SU-DHL-6 (cell line): ENCODE data around the gene GDF10.
A peak's percentile ranks its signal among the peaks of the same experiment; 100 is the strongest.

Source experiments
- H2AFZ ChIP-seq: fragments of 200-600 bp; sonication (generic); 2 replicates; pipeline ENCODE4 v1.6.1; 2014; ENCODE audit warnings: low read depth, mild to moderate bottlenecking, moderate library complexity, mixed read lengths, antibody characterized with exemption, low read length; ENCODE audit not compliant: severe bottlenecking
- H3F3A ChIP-seq: fragments of 200-600 bp; shearing (Covaris generic); 2 replicates; pipeline ENCODE4 v1.6.0; 2016; ENCODE audit warnings: antibody characterized with exemption, mild to moderate bottlenecking; ENCODE audit not compliant: insufficient read depth
- H3K27ac ChIP-seq: fragments of 200-600 bp; sonication (generic); 2 replicates; pipeline ENCODE4 v1.5.1; 2016; ENCODE audit warnings: low read depth, mild to moderate bottlenecking, low read length, moderate library complexity, mixed read lengths
- H3K27me3 ChIP-seq: fragments of 200-600 bp; sonication (generic), shearing (Covaris generic); 2 replicates; pipeline ENCODE4 v1.6.0; 2014; ENCODE audit warnings: mild to moderate bottlenecking, low read length
- H3K36me3 ChIP-seq: fragments of 200-600 bp; sonication (generic); 2 replicates; pipeline ENCODE4 v1.6.1; 2014; ENCODE audit warnings: mild to moderate bottlenecking, low read length, mixed read lengths
- H3K4me2 ChIP-seq: fragments of 300-600, 200-600 bp; shearing (Covaris generic), sonication (generic); 2 replicates; pipeline ENCODE4 v1.6.0; 2014; ENCODE audit warnings: low read length, low read depth, mild to moderate bottlenecking; ENCODE audit not compliant: poor library complexity, severe bottlenecking
- H3K4me3 ChIP-seq: fragments of 200-600 bp; sonication (generic); 2 replicates; pipeline ENCODE4 v1.5.1; 2014; ENCODE audit warnings: antibody characterized with exemption, low read length, mild to moderate bottlenecking, mixed read lengths; ENCODE audit not compliant: insufficient read depth, poor library complexity, severe bottlenecking
- H3K79me2 ChIP-seq: fragments of 200-600 bp; sonication (generic); 2 replicates; pipeline ENCODE4 v1.6.1; 2014; ENCODE audit warnings: mild to moderate bottlenecking, low read length, moderate library complexity; ENCODE audit not compliant: insufficient read depth
- H3K9ac ChIP-seq: fragments of 200-600 bp; sonication (generic); 2 replicates; pipeline ENCODE4 v1.7.0; 2014; ENCODE audit warnings: mild to moderate bottlenecking, low read length
- H3K9me2 ChIP-seq: fragments of 200-600 bp; sonication (generic); replicated peaks from 2 replicates; pipeline ENCODE4 v1.6.1; 2014; ENCODE audit warnings: low read length; ENCODE audit not compliant: insufficient read depth
- H3K9me3 ChIP-seq: fragments of 200-600 bp; sonication (generic); 2 replicates; pipeline ENCODE4 v1.6.1; 2014; ENCODE audit warnings: low read length, mixed read lengths; ENCODE audit not compliant: insufficient read depth
- H4K20me1 ChIP-seq: fragments of 200-600 bp; sonication (generic); 2 replicates; pipeline ENCODE4 v1.6.1; 2014; ENCODE audit warnings: low read depth, mild to moderate bottlenecking, antibody characterized with exemption, low read length, moderate library complexity, mixed read lengths
- EZH2phosphoT487 ChIP-seq: fragments of 200-600 bp; sonication (generic), shearing (Covaris generic); conservative IDR thresholded peaks from 2 replicates; pipeline ENCODE4 v1.6.1; 2018; ENCODE audit warnings: mild to moderate bottlenecking, antibody characterized with exemption, low read length, moderate library complexity, mixed read lengths
- TF ChIP-seq, protein P1 (sequence below): fragments of 200-600 bp; sonication (generic); IDR thresholded peaks from one replicate; pipeline ENCODE4 v1.5.1; 2017; ENCODE audit warnings: antibody characterized with exemption, mild to moderate bottlenecking, low read length, moderate library complexity; ENCODE audit not compliant: insufficient read depth, poor library complexity, severe bottlenecking

GDF10 gene

DNA sequence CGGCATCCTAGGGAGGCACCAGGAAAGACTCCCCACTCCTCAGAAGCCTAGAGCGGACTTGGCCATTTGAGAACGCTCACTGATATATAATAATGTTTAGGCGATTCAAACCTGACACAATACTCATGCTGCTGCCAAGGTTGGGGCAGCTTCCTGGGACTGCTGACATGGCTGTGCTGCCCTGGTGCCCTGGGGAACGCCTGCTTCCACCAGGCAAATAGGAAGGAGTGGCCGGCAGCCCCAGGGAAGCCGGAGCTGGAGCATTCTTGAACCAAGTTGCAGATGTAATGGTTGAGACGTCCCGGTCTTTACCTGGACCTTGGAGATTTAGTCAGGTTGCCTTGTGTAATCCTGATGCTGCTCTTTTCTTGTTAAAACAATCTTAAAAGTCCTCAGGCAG is 8.8 kb downstream of the GDF10 start:
- no peaks in the 10 kb centered on the region for H3K9me2 ChIP-seq
- no peak overlapping the region for H3K4me3 ChIP-seq
- H3K4me2 ChIP-seq = no peak overlapping the region
- no peak for TF ChIP-seq EZH2phosphoT487
- TF ChIP-seq, protein P1, sequence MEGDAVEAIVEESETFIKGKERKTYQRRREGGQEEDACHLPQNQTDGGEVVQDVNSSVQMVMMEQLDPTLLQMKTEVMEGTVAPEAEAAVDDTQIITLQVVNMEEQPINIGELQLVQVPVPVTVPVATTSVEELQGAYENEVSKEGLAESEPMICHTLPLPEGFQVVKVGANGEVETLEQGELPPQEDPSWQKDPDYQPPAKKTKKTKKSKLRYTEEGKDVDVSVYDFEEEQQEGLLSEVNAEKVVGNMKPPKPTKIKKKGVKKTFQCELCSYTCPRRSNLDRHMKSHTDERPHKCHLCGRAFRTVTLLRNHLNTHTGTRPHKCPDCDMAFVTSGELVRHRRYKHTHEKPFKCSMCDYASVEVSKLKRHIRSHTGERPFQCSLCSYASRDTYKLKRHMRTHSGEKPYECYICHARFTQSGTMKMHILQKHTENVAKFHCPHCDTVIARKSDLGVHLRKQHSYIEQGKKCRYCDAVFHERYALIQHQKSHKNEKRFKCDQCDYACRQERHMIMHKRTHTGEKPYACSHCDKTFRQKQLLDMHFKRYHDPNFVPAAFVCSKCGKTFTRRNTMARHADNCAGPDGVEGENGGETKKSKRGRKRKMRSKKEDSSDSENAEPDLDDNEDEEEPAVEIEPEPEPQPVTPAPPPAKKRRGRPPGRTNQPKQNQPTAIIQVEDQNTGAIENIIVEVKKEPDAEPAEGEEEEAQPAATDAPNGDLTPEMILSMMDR = no peak
- no peak overlapping the region for H3K9ac ChIP-seq
- H4K20me1 ChIP-seq = no peaks in the 10 kb centered on the region
- no peaks in the 10 kb centered on the region for H3K79me2 ChIP-seq
- no peaks in the 10 kb centered on the region for H3K36me3 ChIP-seq
- no peaks in the 10 kb centered on the region for H3K9me3 ChIP-seq
- no peak overlapping the region for H2AFZ ChIP-seq
- H3K27me3 ChIP-seq = no peaks in the 10 kb centered on the region
- no peak overlapping the region for H3K27ac ChIP-seq
- no peaks in the 10 kb centered on the region for H3F3A ChIP-seq

DNA sequence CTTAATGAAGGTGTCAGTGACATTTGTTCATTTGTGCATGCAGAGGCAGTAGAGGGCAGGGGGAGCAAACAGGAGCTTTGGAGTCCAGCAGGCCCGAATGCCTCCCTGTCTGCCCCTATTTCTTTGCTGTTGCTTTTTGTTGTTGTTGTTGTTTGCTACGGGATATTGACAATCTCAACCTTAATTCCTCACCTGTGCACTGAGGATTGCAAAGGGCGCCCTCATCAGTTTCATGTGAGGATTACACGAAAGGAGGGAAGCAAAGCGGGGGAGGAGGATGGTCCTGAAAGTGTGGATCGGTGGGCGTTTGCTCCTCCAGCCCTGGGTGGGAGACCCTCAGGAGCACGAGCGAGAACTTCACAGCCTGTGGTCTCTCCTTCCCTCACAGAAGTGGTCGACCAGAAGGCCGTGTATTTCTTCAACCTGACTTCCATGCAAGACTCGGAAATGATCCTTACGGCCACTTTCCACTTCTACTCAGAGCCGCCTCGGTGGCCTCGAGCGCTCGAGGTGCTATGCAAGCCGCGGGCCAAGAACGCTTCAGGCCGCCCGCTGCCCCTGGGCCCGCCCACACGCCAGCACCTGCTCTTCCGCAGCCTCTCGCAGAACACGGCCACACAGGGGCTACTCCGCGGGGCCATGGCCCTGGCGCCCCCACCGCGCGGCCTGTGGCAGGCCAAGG is 9.6 kb downstream of the GDF10 start:
- no peaks in the 10 kb centered on the region for H3K36me3 ChIP-seq
- TF ChIP-seq, protein P1 = peak; percentile 21
- no peak for TF ChIP-seq EZH2phosphoT487
- no peak overlapping the region for H3K27ac ChIP-seq

DNA sequence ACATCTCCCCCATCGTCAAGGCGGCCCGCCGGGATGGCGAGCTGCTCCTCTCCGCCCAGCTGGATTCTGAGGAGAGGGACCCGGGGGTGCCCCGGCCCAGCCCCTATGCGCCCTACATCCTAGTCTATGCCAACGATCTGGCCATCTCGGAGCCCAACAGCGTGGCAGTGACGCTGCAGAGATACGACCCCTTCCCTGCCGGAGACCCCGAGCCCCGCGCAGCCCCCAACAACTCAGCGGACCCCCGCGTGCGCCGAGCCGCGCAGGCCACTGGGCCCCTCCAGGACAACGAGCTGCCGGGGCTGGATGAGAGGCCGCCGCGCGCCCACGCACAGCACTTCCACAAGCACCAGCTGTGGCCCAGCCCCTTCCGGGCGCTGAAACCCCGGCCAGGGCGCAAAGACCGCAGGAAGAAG is 10.1 kb downstream of the GDF10 start:
- Histone ChIP-seq H3K9me3 (no peaks in the 10 kb centered on the region), H3K27ac (no peak overlapping the region), H3K9me2 (no peaks in the 10 kb centered on the region), H3K27me3 (no peaks in the 10 kb centered on the region), H2AFZ (no peak overlapping the region), H3K4me3 (no peak overlapping the region), H3K36me3 (no peaks in the 10 kb centered on the region), H3K9ac (no peak overlapping the region), H4K20me1 (no peaks in the 10 kb centered on the region), H3F3A (no peaks in the 10 kb centered on the region), H3K4me2 (no peak overlapping the region), H3K79me2 (no peaks in the 10 kb centered on the region)
- TF ChIP-seq, protein P1 = no peak
- TF ChIP-seq EZH2phosphoT487 = no peak

More for the DNA sequence above, 9.6 kb downstream of the GDF10 start:
- Histone ChIP-seq H3K4me3 (no peak overlapping the region), H4K20me1 (no peaks in the 10 kb centered on the region), H3F3A (no peaks in the 10 kb centered on the region), H3K9me2 (no peaks in the 10 kb centered on the region), H3K79me2 (no peaks in the 10 kb centered on the region), H3K9me3 (no peaks in the 10 kb centered on the region), H3K9ac (no peak overlapping the region), H2AFZ (no peak overlapping the region), H3K27me3 (no peaks in the 10 kb centered on the region), H3K4me2 (no peak overlapping the region)
